HepG2 (cell line): ENCODE results near the gene HIC1. TPM values are rescaled to one million over a fixed set of nuclear protein-coding genes. Genes with fewer than 3 reads are reported as not detected.

Source experiments
- ATAC-seq: fragments of 200-7000 bp; cut with Tn5 transposase; 3 replicates; pipeline ENCODE4 v1.9.1; 2020; ENCODE audit warnings: mild to moderate bottlenecking, moderate library complexity
- BruUV-seq: library from RNA; stranded (reverse); fragments of 400-500 nt; replicated peaks from 2 replicates; lab custom pipeline; 2021; lab: Mats Ljungman, UMichigan
- CTCF ChIA-PET: fragments of 300-600 bp; formaldehyde crosslinking; extraction: SDS; loops from one replicate; lab custom pipeline; 2021; ENCODE audit warnings: low total read pairs, inconsistent platforms, low intra/inter-chr PET ratio; lab: Yijun Ruan, JAX
- POLR2A ChIA-PET: fragments of 350-600 bp; sonication (Branson Sonifier 250); formaldehyde crosslinking; loops from one replicate; lab custom pipeline; 2020; ENCODE audit warnings: antibody characterized with exemption, inconsistent platforms; lab: Yijun Ruan, JAX
- DNase-seq: peaks from one replicate; pipeline ENCODE4 v3.0.0-alpha.2; 2015; ENCODE audit warnings: low spot score
- FAIRE-seq: peaks from 3 replicates; lab custom pipeline; 2011; peaks lifted over from hg19 to GRCh38; lab: Jason Lieb, UNC
- H2AFZ ChIP-seq: one replicate; pipeline ENCODE4 v1.6.1; 2011; ENCODE audit warnings: low read length, inconsistent platforms
- H3K27ac ChIP-seq: fragments of 300-600 bp; 3 replicates; pipeline ENCODE4 v1.8.0; 2011; ENCODE audit warnings: mixed run types, mild to moderate bottlenecking, mixed read lengths, low read length, inconsistent platforms; ENCODE audit not compliant: insufficient read depth; ENCODE audit errors: extremely low read length
- H3K27me3 ChIP-seq, 2 experiments: fragments of 200-600 bp in 1 of 2; 2 replicates in 1 of 2; 3 replicates in 1 of 2; pipeline versions ENCODE4 v1.6.0 to v1.8.0; 2011; ENCODE audit warnings: low read length in 2 of 2, mild to moderate bottlenecking in 2 of 2, moderate library complexity in 2 of 2, inconsistent platforms in 1 of 2; ENCODE audit not compliant: insufficient read depth in 2 of 2, control insufficient read depth in 1 of 2
- H3K36me3 ChIP-seq, 2 experiments: fragments of 200-600 bp in 1 of 2; replicated peaks in 1 of 2; 2 replicates in 1 of 2; 3 replicates in 1 of 2; pipeline versions ENCODE4 v1.5.1 to v1.8.0; 2011; ENCODE audit warnings: low read length in 2 of 2, inconsistent platforms in 1 of 2; ENCODE audit not compliant: insufficient read depth in 2 of 2, control insufficient read depth in 1 of 2
- H3K4me1 ChIP-seq: 2 replicates; pipeline ENCODE4 v1.5.1; 2012; ENCODE audit warnings: low read length, inconsistent platforms; ENCODE audit not compliant: insufficient read depth
- H3K4me2 ChIP-seq: 2 replicates; pipeline ENCODE4 v1.6.0; 2011; ENCODE audit warnings: low read depth, low read length, inconsistent platforms
- H3K4me3 ChIP-seq, 3 experiments: fragments of 200-600 bp in 1 of 3; sonication (generic), shearing (Covaris generic) in 1 of 3; replicated peaks in 1 of 3; 2 replicates each; pipeline ENCODE4 v1.5.1; 2011 to 2016; ENCODE audit warnings: low read length in 3 of 3, inconsistent platforms in 2 of 3, low read depth in 2 of 3, mild to moderate bottlenecking in 2 of 3, control low read depth in 1 of 3, mixed read lengths in 1 of 3; ENCODE audit not compliant: insufficient read depth in 1 of 3
- H3K79me2 ChIP-seq: one replicate; pipeline ENCODE4 v1.6.1; 2011; ENCODE audit warnings: low read length, inconsistent platforms; ENCODE audit not compliant: insufficient read depth
- H3K9ac ChIP-seq: 2 replicates; pipeline ENCODE4 v1.6.0; 2011; ENCODE audit warnings: mild to moderate bottlenecking, low read depth, low read length, inconsistent platforms; ENCODE audit not compliant: insufficient read depth
- H3K9me3 ChIP-seq: 2 replicates; pipeline ENCODE4 v1.5.1; 2012; ENCODE audit warnings: mild to moderate bottlenecking, low read length
- H4K20me1 ChIP-seq: 2 replicates; pipeline ENCODE4 v1.6.0; 2011; ENCODE audit warnings: inconsistent platforms, mild to moderate bottlenecking, low read length, moderate library complexity; ENCODE audit not compliant: insufficient read depth
- ARHGAP35 ChIP-seq: sonication (generic); formaldehyde crosslinking; IDR thresholded peaks from 2 replicates; pipeline ENCODE4 v1.9.0; 2022; ENCODE audit warnings: mild to moderate bottlenecking, inconsistent platforms, moderate library complexity, missing genetic modification reagents, borderline replicate concordance
- DMAP1 ChIP-seq: IDR thresholded peaks from 2 replicates; pipeline ENCODE4 v1.6.1; 2016
- GZF1 ChIP-seq: sonication (generic); formaldehyde crosslinking; IDR thresholded peaks from 2 replicates; pipeline ENCODE4 v1.5.1; 2020; ENCODE audit warnings: mild to moderate bottlenecking, missing genetic modification reagents
- JUNB ChIP-seq: sonication (generic); formaldehyde crosslinking; IDR thresholded peaks from 2 replicates; pipeline ENCODE4 v1.8.0; 2022; ENCODE audit warnings: missing genetic modification reagents, mild to moderate bottlenecking, borderline replicate concordance
- STAG1 ChIP-seq: sonication (generic); formaldehyde crosslinking; IDR thresholded peaks from 2 replicates; pipeline ENCODE4 v1.4.0; 2020; ENCODE audit warnings: missing genetic modification reagents
- ZFP82 ChIP-seq: sonication (generic); formaldehyde crosslinking; IDR thresholded peaks from 2 replicates; pipeline ENCODE4 v1.5.1; 2020; ENCODE audit warnings: mild to moderate bottlenecking, missing genetic modification reagents, borderline replicate concordance
- ZKSCAN8 ChIP-seq: IDR thresholded peaks from 2 replicates; pipeline ENCODE4 v1.6.1; 2016; ENCODE audit warnings: borderline replicate concordance, missing genetic modification reagents, missing compliant biosample characterization
- ZMYM3 ChIP-seq: sonication (generic); formaldehyde crosslinking; IDR thresholded peaks from 2 replicates; pipeline ENCODE4 v1.5.1; 2020; ENCODE audit warnings: mild to moderate bottlenecking, missing genetic modification reagents
- ZNF800 ChIP-seq: sonication (generic); formaldehyde crosslinking; IDR thresholded peaks from 2 replicates; pipeline ENCODE4 v1.4.0; 2020; ENCODE audit warnings: missing genetic modification reagents
- WGBS: methylation state at CpG from one replicate; pipeline ENCODE4 v1.1.6; 2017; ENCODE audit warnings: low lambda C conversion rate; 5-methylcytosine and 5-hydroxymethylcytosine counted together
- in situ Hi-C: cut with HindIII; loops from 2 replicates; pipeline ENCODE4 v1.10.0; 2017; ENCODE audit warnings: low pct_unique_long_range_greater_than_20kb; ENCODE audit not compliant: extremely low pct_ligation_motif_present
- intact Hi-C: fragments of 100-400 bp; cut with micrococcal nuclease; formaldehyde crosslinking; loops from one replicate; pipeline ENCODE4 v1.10.0; 2022; ENCODE audit not compliant: unreplicated experiment
- polyA plus RNA-seq, 8 experiments: library from polyadenylated mRNA; depleted of rRNA in 3 of 8; stranded (reverse) in 7 of 8; unstranded in 1 of 8; fragments of >200 nt; fragmentation: Illumina TruSeq in 4 of 8; extraction: Trizol in 4 of 8; gene quantifications; 2 replicates each; pipeline versions ENCODE4 v1.2.1 to v1.2.3, GENCODE V29; 2011 to 2016; ENCODE audit warnings: low read depth in 4 of 8, missing spikeins in 1 of 8, mixed read lengths in 1 of 8; ENCODE audit not compliant: insufficient read depth in 1 of 8
- total RNA-seq, 5 experiments: library from RNA; depleted of rRNA; stranded (reverse); fragments of >200 nt; fragmentation: Illumina TruSeq; extraction: Trizol; gene quantifications; 2 replicates each; pipeline ENCODE4 v1.2.3, GENCODE V29; 2016; ENCODE audit warnings: low read depth in 1 of 5
- TF ChIP-seq, protein P1 (sequence below): sonication (generic); formaldehyde crosslinking; IDR thresholded peaks from 2 replicates; pipeline ENCODE4 v1.4.0; 2020; ENCODE audit warnings: missing genetic modification reagents
- TF ChIP-seq, protein P2 (sequence below), 2 experiments: IDR thresholded peaks; 2 replicates each; pipeline ENCODE4 v1.6.1; 2011 to 2012; ENCODE audit warnings: low read length in 2 of 2, borderline replicate concordance in 1 of 2, low read depth in 1 of 2, mild to moderate bottlenecking in 1 of 2, moderate library complexity in 1 of 2

The HIC1 gene
- total and polyA plus RNA-seq, 2 of the 13 experiments (the other 11 are each of a cell fraction or from before 2014, with no cell fraction given) = 0.04 to 0.31 TPM

GRCh38 chr17:2053380-2054261 lies 1.3 kb upstream of the HIC1 start (continued):
- TF ChIP-seq JUNB (CRISPR knock-in tag) (0 out of 2 replicates have a peak, but pooled peaks have one; percentile 20), STAG1 (CRISPR knock-in tag) (peak; percentile 85), ARHGAP35 (CRISPR knock-in tag) (peak; percentile 31; the same call in 1 of the 2 replicates), ZKSCAN8 (CRISPR knock-in tag) (no peak), DMAP1 (CRISPR knock-in tag) (0 out of 2 replicates have a peak, but pooled peaks have one; percentile 3)

GRCh38 chr17:2054262-2054511 lies 716 bp upstream of the HIC1 start:
- Histone ChIP-seq H3K4me3 (peak overlapping the region; percentile 64 to 76 (median 65)), H2AFZ (no peak overlapping the region), H3K36me3 (no peaks in the 10 kb centered on the region), H3K79me2 (no peaks in the 10 kb centered on the region), H4K20me1 (peaks cover 20% of the 10 kb centered on the region; the same call in 1 of the 2 replicates), H3K27me3 (peaks cover 4 to 25% of the 10 kb centered on the region in 2 experiments; a peak in 4 of 5 replicates), H3K27ac (no peak overlapping the region), H3K9me3 (no peaks in the 10 kb centered on the region), H3K9ac (no peak overlapping the region), H3K4me1 (peaks cover 29% of the 10 kb centered on the region), H3K4me2 (peak overlapping the region; percentile 80)
- TF ChIP-seq ZNF800 (CRISPR knock-in tag) (peak; percentile 33; the same call in 1 of the 2 replicates), GZF1 (CRISPR knock-in tag) (0 out of 2 replicates have a peak, but pooled peaks have one; percentile 52), ZFP82 (CRISPR knock-in tag) (peak; percentile 8; the same call in 1 of the 2 replicates), ZMYM3 (CRISPR knock-in tag) (no peak)
- TF ChIP-seq, protein P1, sequence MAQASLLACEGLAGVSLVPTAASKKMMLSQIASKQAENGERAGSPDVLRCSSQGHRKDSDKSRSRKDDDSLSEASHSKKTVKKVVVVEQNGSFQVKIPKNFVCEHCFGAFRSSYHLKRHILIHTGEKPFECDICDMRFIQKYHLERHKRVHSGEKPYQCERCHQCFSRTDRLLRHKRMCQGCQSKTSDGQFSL (CRISPR knock-in tag) = no peak
- TF ChIP-seq, protein P2, sequence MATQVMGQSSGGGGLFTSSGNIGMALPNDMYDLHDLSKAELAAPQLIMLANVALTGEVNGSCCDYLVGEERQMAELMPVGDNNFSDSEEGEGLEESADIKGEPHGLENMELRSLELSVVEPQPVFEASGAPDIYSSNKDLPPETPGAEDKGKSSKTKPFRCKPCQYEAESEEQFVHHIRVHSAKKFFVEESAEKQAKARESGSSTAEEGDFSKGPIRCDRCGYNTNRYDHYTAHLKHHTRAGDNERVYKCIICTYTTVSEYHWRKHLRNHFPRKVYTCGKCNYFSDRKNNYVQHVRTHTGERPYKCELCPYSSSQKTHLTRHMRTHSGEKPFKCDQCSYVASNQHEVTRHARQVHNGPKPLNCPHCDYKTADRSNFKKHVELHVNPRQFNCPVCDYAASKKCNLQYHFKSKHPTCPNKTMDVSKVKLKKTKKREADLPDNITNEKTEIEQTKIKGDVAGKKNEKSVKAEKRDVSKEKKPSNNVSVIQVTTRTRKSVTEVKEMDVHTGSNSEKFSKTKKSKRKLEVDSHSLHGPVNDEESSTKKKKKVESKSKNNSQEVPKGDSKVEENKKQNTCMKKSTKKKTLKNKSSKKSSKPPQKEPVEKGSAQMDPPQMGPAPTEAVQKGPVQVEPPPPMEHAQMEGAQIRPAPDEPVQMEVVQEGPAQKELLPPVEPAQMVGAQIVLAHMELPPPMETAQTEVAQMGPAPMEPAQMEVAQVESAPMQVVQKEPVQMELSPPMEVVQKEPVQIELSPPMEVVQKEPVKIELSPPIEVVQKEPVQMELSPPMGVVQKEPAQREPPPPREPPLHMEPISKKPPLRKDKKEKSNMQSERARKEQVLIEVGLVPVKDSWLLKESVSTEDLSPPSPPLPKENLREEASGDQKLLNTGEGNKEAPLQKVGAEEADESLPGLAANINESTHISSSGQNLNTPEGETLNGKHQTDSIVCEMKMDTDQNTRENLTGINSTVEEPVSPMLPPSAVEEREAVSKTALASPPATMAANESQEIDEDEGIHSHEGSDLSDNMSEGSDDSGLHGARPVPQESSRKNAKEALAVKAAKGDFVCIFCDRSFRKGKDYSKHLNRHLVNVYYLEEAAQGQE (IDR thresholded peaks at IDR 0.05; ENCODE audit: borderline replicate concordance in 1 of 2, low read depth in 1 of 2, low read length in 2 of 2) = peak in 1 of 2 experiments; percentile 62; a peak in 3 of 4 replicates
- CTCF ChIA-PET = interaction anchor here (1.1 to 3.8 kb wide), 2 partner anchors 189 to 191 kb away, joined by 3 to 37 read pairs; no protein-coding TSS in a partner anchor
- intact Hi-C loops (loop anchor here (1.0 kb wide), 1 partner anchor 190 kb away; no protein-coding TSS in a partner anchor), in situ Hi-C loops (no loop called here)
- 5% methylated on average over 4 of the region's 16 CpGs for WGBS
- POLR2A ChIA-PET = interaction anchor here (1.5 kb wide), 1 partner anchor 191 kb away, joined by 7 read pairs; no protein-coding TSS in a partner anchor
- no peak for DNase-seq
- FAIRE-seq = no peak
- BruUV-seq = no TSS peak
- ATAC-seq = no peak
